Activated naive CD8-positive, alpha-beta T cell treated with anti-CD3 and anti-CD28 coated beads, Interleukin-2, amount 50 U/mL, for 24 hours (primary cell): ENCODE data around the gene FCN2.

ENCODE experiments used
- ATAC-seq: fragments of 150-1000 bp; cut with Tn5 transposase; one replicate; pipeline ENCODE4 v1.10.0; 2021
- DNase-seq: peaks from one replicate; pipeline ENCODE4 v3.0.0; 2021
- H3K27ac Mint-ChIP-seq: one replicate; pipeline ENCODE4 v1.8.0; 2021; ENCODE audit warnings: mild to moderate bottlenecking, mixed read lengths
- H3K27me3 Mint-ChIP-seq: one replicate; pipeline ENCODE4 v1.8.0; 2021; ENCODE audit warnings: mixed read lengths
- H3K36me3 Mint-ChIP-seq: one replicate; pipeline ENCODE4 v1.8.0; 2021; ENCODE audit warnings: low read depth, mixed read lengths
- H3K4me1 Mint-ChIP-seq: one replicate; pipeline ENCODE4 v1.8.0; 2021; ENCODE audit warnings: mixed read lengths
- H3K4me3 Mint-ChIP-seq: one replicate; pipeline ENCODE4 v1.8.0; 2021; ENCODE audit warnings: mild to moderate bottlenecking, moderate library complexity, mixed read lengths
- H3K9me3 Mint-ChIP-seq: one replicate; pipeline ENCODE4 v1.8.0; 2021; ENCODE audit warnings: mixed read lengths

The FCN2 gene

DNA sequence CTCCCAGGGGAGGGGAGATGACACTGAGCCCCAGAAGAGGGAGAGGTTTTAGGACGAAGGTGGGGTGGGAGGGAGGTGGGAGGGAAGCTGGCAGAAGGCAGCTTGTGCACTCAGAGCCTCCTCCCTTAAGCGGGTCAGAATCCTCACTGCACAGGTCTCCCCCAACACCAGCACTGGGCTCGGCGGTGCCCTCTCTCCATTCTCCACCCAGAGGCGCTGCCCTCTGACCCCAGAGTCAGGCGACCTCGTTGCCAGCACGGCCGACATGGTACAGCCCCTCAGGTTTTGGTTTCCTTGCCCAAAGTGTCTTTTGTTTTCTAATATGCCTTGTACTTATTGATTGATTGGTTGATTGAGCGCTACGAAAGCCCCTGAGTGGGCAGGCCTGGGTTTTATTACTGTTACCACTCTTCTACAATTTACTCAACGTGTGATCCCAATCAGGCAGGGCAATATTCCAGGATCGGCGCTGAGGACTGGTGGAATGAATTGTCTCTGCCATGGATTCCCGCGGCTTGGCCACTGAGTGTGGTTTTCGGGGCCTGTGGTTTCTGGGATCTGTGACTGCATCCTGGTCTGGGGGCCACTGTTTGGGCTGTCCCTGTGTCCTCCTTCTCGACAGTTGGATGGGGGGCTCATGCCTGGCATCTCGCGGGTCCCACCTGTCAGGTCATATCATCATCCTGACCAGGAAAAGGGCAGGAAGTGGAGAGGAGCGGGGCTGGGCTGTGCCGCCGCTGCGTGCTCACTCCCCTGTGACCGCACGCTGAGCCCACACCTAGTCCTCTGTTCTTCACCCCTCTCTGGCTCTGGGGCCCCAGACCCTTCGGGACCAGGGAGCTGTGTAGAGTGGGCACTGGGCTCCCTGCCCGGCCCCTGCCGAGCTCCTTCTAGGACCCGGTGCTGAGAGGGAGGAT is 9.6 kb upstream of the FCN2 start:
- Mint-ChIP-seq H3K4me3 (no peak overlapping the region), H3K27me3 (peaks cover 4% of the 10 kb centered on the region), H3K27ac (no peak overlapping the region), H3K4me1 (no peaks in the 10 kb centered on the region), H3K36me3 (no peaks in the 10 kb centered on the region), H3K9me3 (no peaks in the 10 kb centered on the region)
- no peak for DNase-seq
- no peak for ATAC-seq

DNA sequence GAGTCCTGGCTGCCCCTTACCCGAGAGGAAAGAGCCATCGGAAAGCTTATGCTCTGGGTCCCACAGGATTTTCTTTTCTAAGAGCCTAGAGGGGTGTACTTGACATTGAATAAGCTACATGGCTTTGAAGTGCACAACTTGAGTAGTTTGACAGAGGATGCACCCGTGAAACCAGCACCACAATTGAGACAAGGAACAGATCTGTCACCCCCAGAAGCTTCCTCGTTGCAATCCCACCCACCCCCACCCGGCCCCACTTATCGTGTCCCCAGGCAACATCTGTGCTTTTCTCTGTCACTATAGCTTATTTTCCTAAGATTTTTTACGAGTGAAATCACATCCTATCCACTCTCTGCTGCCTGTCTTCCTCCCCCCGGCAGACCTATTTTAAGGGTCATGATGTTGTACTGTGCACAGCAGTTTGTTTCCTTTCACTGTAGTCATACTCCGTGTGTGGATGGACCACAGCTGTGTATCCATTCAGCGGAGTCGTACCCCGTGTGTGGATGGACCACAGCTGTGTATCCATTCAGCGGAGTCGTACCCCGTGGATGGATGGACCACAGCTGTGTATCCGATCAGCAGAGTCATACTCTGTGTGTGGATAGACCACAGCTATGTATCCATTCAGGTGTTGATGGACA is 8.8 kb upstream of the FCN2 start:
- Mint-ChIP-seq H3K9me3 (no peaks in the 10 kb centered on the region), H3K27me3 (peaks cover 4% of the 10 kb centered on the region), H3K27ac (no peak overlapping the region), H3K4me3 (no peak overlapping the region), H3K4me1 (no peaks in the 10 kb centered on the region), H3K36me3 (no peaks in the 10 kb centered on the region)
- DNase-seq: no peak
- no peak for ATAC-seq

DNA sequence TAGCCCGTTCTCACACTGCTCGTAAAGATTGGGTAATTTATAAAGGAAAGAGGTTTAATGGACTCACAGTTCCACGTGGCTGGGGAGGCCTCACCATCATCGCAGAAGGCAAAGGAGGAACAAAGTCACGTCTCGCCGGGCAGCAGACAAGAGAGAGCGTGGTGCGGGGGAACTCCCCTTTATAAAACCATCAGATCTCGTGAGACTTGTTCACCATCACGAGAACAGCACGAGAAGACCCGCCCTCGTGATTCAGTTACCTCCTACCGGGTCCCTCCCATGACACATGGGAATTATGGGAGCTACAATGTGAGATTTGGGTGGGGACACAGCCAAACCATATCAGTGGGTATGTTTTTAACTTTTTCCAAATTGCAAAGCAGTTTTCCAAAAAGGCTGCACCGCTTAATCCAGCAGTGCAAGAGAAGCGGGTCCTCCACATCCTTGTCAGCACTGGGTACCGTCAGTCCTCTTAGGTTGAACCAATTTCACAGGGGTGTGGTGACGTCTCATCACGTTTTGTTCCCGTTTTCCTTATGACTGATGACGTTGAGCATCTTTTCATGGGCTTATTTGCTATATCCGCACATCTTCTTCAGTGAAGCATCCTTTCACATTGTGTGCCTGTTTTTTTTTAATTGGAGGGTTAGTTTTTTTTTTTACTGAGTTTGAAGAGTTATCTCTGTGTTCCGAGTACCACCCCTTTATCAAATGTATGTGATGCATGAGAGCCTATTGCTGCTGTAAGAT is 8.0 kb upstream of the FCN2 start:
- Mint-ChIP-seq H3K27ac (no peak overlapping the region), H3K9me3 (no peaks in the 10 kb centered on the region), H3K27me3 (peaks cover 4% of the 10 kb centered on the region), H3K4me1 (no peaks in the 10 kb centered on the region), H3K4me3 (no peak overlapping the region), H3K36me3 (no peaks in the 10 kb centered on the region)
- DNase-seq: no peak
- ATAC-seq: no peak

DNA sequence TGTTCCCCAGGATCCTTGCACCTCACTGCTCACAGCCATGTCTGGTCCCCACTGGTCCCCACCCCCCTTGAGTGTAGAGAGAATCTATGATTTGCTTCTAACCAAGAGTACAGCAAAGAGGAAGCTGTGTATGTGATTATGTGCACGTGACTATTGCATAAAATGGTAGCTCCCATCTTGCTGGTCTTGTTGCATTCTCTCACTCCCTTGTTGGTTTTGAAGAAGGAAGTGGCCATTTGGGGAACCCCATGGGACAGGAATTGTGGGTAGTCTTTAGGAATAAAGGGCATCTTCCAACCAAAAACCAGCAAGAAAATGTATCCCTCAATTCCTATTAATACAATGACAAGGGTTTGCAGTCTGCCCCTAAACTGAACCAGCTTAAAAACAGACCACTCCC is 5.2 kb upstream of the FCN2 start:
- peaks cover 7% of the 10 kb centered on the region for H3K27me3 Mint-ChIP-seq
- no peak overlapping the region for H3K4me3 Mint-ChIP-seq
- no peaks in the 10 kb centered on the region for H3K36me3 Mint-ChIP-seq
- no peak overlapping the region for H3K27ac Mint-ChIP-seq
- no peak for DNase-seq
- no peaks in the 10 kb centered on the region for H3K4me1 Mint-ChIP-seq
- no peaks in the 10 kb centered on the region for H3K9me3 Mint-ChIP-seq
- ATAC-seq: no peak

DNA sequence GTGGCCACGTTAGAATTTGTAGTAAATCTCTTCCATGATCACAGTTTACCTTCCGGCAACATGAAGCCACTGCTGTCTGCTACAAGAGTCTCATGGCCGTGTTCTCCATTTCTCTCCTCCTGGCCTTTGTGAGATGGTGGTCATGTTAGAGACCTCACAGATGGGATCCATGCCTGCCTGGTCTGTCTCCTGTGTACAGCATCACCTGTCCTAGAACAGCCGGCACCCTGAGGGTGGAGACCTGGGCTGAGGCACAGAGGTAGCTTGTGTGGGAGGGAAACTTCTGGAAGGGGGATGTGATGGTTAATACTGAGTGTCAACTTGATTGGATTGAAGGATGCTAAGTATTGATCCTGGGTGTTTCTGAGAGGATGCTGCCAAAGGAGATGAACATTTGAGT is 3.1 kb upstream of the FCN2 start:
- H3K36me3 Mint-ChIP-seq: no peaks in the 10 kb centered on the region
- H3K27me3 Mint-ChIP-seq: peaks cover 5% of the 10 kb centered on the region
- ATAC-seq: no peak
- no peak for DNase-seq
- H3K9me3 Mint-ChIP-seq: no peaks in the 10 kb centered on the region
- no peaks in the 10 kb centered on the region for H3K4me1 Mint-ChIP-seq
- no peak overlapping the region for H3K27ac Mint-ChIP-seq
- no peak overlapping the region for H3K4me3 Mint-ChIP-seq

DNA sequence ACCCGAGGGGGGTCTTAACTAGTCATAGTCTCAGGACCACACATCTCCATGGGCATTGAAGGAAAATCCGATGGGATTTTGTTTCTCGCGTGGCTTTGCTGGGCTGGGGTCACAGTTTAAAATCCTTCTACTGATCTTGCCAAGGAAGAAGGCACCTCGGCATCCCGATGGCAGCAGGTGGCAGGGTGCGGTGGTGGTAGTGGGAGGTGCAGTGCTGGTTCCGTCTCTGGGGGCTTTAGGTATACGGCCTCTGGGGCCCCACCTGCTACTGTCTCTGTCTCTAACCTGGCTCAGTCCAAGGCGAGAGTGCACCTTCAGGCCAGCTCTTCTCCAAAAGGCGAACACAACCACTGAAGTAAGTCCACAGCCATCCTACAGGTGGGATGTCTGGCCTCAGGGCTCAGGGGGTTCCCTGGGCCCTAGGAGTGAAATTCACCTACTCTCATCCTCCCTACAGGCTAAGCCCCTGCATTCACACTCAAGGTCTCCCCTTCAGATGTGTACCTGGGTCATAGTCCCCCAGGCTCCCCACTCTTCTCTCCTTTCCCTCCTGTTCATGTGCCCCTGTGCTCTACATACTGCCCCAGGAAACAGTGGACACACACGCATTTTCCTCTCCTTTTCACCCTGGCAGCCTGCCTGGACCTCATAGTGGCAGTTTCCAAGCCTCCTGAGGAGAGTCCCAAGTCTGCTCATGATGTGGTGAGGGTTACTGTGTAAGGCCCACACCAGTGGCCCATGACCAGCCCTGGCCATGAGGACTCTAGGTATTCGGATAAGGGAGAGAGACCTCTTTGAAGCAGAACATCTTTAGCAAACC is 736 bp upstream of the FCN2 start:
- H3K27ac Mint-ChIP-seq: no peak overlapping the region
- H3K4me1 Mint-ChIP-seq: no peaks in the 10 kb centered on the region
- no peak overlapping the region for H3K4me3 Mint-ChIP-seq

DNA sequence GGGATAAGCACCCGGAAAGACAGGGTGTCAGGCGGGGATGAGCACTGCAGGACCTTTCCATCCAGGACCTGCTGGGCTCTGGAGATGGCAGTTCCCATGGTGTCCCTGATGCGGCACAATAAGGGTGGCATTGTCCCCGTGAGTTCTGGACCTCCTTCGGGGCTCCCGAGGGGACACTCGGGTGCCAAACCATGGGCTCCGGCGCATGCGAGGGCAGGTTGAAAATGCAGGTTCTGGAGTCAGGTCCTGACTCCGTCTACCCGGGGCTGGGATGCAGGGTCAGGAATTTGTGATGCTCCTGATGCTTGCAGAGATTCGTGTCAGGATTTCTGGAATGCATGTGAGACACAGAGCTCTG is 682 bp downstream of the FCN2 start:
- Mint-ChIP-seq H3K4me3 (no peak overlapping the region), H3K4me1 (no peaks in the 10 kb centered on the region), H3K27me3 (peaks cover 4% of the 10 kb centered on the region), H3K9me3 (no peaks in the 10 kb centered on the region), H3K27ac (no peak overlapping the region), H3K36me3 (no peaks in the 10 kb centered on the region)
- DNase-seq: no peak
- ATAC-seq: no peak

More for the DNA sequence above, 736 bp upstream of the FCN2 start:
- no peak for DNase-seq
- Mint-ChIP-seq H3K36me3 (no peaks in the 10 kb centered on the region), H3K9me3 (no peaks in the 10 kb centered on the region), H3K27me3 (peaks cover 3% of the 10 kb centered on the region)
- no peak for ATAC-seq

DNA sequence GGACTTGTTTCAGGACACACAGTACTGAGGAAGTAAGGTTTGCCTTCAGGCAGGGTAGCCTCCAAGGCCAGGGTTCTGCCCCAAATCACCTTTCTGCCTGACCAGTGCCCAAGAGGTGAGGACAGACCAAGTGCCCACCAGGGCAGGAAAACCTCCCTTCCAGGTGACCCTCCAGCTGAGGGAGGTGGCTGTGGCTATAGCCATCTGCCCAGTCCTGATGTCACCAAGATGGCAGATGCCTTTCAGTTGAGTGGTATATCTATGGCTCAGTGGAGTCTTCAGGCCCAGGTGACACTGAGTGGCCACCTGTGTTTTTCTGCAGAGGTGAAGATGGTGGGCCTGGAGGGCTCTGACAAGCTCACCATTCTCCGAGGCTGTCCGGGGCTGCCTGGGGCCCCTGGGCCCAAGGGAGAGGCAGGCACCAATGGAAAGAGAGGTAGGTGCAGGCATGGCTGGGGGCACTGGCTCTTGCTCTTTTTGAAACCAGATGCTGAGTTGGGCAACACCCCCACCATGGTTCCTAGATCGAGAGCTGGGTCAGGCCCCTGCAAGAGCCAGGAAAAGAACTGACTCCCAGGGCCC is 1.7 kb downstream of the FCN2 start:
- no peaks in the 10 kb centered on the region for H3K9me3 Mint-ChIP-seq
- H3K27ac Mint-ChIP-seq: no peak overlapping the region
- peaks cover 13% of the 10 kb centered on the region for H3K27me3 Mint-ChIP-seq
- ATAC-seq (no peak), DNase-seq (no peak)
- no peaks in the 10 kb centered on the region for H3K36me3 Mint-ChIP-seq
- no peaks in the 10 kb centered on the region for H3K4me1 Mint-ChIP-seq
- no peak overlapping the region for H3K4me3 Mint-ChIP-seq

DNA sequence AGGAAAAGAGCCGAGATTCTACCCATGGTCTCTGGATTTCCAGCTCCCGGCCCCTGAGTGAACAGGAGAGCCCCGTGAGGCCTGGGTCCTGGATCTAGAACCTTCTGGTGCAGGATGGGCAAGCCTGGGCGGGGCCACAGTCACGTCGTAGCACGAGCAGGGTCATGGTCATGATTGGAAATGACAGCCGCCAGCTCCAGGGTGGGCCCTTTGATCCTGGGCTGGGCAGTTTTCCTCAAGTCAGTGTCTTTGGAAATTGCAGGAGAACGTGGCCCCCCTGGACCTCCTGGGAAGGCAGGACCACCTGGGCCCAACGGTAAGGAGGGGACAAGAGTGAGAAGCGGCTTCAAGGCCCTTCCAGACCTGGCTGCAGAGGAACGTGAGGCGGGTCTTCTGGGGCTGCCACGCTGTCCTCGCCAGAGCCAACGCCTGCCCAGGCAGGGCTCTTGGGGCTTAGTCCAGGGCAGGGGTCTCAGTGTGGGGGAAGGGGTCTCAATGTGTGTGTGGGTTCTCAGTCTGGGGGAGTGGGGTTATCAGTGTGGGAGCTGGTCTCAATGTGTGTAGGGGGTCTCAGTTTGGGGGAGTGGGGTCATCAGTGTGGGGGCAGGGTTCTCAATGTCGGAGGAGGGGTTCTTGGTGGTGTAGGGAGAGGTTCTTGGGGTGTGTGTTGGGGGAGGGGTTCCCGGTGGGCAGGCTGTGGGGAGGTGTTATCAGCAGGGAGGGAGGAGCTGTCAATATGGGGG is 2.6 kb downstream of the FCN2 start:
- peaks cover 13% of the 10 kb centered on the region for H3K27me3 Mint-ChIP-seq
- no peak for ATAC-seq
- no peaks in the 10 kb centered on the region for H3K9me3 Mint-ChIP-seq
- no peak for DNase-seq
- no peak overlapping the region for H3K27ac Mint-ChIP-seq
- peaks cover 4% of the 10 kb centered on the region for H3K4me1 Mint-ChIP-seq
- H3K4me3 Mint-ChIP-seq: no peak overlapping the region
- H3K36me3 Mint-ChIP-seq: no peaks in the 10 kb centered on the region

DNA sequence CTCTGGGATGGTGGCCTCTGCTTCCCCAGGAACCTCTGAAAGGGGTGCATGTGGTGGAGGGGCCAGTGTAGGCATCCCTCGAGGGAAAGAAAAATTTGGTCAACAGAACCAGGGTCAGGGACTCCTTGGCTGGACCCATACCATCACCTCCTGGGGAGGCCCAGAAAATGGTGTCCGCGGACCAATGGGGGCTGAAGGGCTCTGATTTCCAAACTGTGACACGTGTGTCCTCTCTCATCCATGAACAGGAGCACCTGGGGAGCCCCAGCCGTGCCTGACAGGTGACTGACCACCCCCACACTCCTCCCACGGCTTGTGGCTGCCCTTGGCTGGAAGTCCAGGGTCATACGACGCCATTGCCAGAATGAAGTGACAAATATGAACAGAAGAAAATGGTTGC is 3.9 kb downstream of the FCN2 start:
- Mint-ChIP-seq H3K4me1 (peaks cover 4% of the 10 kb centered on the region), H3K36me3 (no peaks in the 10 kb centered on the region), H3K27ac (no peak overlapping the region), H3K27me3 (peaks cover 13% of the 10 kb centered on the region), H3K9me3 (no peaks in the 10 kb centered on the region), H3K4me3 (no peak overlapping the region)
- no peak for DNase-seq
- ATAC-seq: no peak

DNA sequence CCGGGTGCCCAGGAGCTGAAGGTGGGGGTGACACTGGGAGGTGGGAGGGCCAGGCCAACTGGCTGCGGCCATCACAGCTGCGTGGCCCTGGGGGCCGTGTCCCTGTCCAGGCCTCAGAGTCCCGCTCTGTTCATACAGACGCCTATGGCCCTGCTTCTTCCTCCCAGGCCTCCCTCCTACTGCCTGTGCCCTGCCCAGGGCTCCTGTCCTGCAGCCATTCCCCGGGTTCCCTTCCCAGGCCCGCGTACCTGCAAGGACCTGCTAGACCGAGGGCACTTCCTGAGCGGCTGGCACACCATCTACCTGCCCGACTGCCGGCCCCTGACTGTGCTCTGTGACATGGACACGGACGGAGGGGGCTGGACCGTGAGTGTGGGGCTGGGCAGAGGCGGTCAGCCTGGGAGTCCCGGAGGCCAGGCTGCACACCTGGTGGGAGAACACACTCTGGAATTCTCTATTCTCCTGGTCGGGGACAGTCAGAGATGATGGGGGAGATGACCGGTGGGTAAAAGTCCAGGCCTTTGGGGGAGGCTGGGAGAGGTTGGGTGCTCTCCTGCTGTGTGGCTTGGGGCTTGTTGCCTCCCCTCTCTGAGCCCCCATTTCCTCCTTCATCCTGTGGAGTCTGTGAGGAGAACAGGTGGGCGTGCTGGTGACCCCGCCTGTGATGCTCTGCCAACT is 4.5 kb downstream of the FCN2 start:
- Mint-ChIP-seq H3K27me3 (peaks cover 11% of the 10 kb centered on the region), H3K4me1 (peaks cover 4% of the 10 kb centered on the region), H3K36me3 (no peaks in the 10 kb centered on the region), H3K27ac (no peak overlapping the region), H3K4me3 (no peak overlapping the region), H3K9me3 (no peaks in the 10 kb centered on the region)
- no peak for ATAC-seq
- DNase-seq: no peak

DNA sequence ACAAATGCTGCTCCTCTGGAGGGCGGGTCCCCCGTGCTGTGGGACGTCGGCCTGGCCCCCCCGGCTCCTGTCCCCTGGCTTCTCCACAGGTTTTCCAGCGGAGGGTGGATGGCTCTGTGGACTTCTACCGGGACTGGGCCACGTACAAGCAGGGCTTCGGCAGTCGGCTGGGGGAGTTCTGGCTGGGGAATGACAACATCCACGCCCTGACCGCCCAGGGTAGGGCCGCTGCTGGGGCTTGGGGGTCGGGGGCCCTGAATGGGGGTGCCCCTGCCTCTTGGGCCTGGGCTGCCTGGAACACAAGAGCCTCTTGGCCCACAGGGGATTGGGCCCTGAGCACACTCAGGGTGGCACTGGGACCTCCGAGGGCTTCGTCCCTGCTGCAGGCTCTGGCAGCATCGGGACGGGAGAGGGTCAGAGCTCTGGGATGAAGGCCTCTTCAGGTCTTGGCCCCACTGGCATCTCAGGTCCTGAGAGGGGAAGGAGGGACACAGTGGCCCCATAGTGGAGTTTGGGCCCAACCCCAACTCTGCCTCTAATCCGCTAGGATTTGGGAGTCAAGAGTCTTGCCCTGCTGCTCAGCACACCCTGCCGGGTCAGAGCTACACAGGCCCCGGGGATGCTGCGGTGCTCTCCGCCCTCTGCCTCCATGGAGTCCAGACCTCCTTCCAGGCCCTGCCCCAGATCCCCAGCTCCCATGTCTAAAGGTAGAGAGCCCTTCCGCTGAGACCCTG is 5.2 kb downstream of the FCN2 start:
- no peak for DNase-seq
- H3K27ac Mint-ChIP-seq: no peak overlapping the region
- H3K4me1 Mint-ChIP-seq: peaks cover 4% of the 10 kb centered on the region
- no peak overlapping the region for H3K4me3 Mint-ChIP-seq
- no peaks in the 10 kb centered on the region for H3K9me3 Mint-ChIP-seq
- no peaks in the 10 kb centered on the region for H3K36me3 Mint-ChIP-seq
- no peak for ATAC-seq
- peaks cover 10% of the 10 kb centered on the region for H3K27me3 Mint-ChIP-seq
